Measurements from ENCODE around the gene VWDE.
"Not testable (repeated sequence)": the region's sequence is repeated elsewhere in the genome, so short reads cannot be mapped to it uniquely, and the experiment has no call there.

VWDE gene

DNA sequence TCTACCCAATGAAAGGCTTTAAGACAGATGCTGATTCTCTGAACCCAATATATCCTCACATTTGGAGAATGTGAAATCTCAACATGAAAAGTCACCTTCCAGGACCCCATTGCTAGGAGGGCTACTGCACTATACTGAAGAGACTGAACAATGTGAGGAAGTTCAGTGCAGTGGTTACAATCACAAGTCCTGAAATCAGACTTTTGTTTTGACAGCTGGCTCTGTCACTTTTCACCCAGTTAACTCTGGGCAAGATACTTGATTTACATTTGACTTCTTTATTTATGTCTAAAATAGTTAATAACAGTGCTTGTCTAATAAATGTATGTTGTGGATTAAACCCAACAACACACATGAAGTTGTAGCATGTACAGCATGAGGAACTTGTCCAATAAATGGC lies 14.8 kb upstream of the VWDE start:
- Mint-ChIP-seq H3K4me1 (ENCODE audit: low read depth) (no peaks in the 10 kb centered on the region), H3K36me3 (ENCODE audit: low read depth) (no peaks in the 10 kb centered on the region), H3K4me3 (no peak overlapping the region), H3K27me3 (ENCODE audit: low read depth) (peaks cover 4% of the 10 kb centered on the region), H3K9me3 (no peaks in the 10 kb centered on the region), H3K27ac (no peak overlapping the region)

DNA sequence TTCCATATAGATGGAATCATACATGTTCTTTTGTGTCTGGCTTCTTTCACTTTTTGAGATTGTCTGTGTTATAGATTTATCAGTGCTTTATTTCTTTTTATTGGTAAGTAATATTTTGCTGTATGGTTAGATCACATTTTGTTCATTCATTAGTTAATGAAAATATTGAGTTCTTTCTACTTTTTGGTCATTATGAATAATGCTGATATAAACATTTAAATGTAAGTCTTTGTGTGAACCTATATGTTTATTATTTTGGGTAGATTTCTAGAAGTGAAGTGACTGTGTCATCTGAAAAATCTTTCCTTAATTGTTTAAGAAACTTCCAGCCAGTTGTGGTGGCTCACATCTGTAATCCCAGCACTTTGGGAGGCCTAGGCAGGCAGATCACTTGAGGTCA lies 11.4 kb upstream of the VWDE start:
- H3K27me3 Mint-ChIP-seq (ENCODE audit: low read depth), result peaks cover 3% of the 10 kb centered on the region

DNA sequence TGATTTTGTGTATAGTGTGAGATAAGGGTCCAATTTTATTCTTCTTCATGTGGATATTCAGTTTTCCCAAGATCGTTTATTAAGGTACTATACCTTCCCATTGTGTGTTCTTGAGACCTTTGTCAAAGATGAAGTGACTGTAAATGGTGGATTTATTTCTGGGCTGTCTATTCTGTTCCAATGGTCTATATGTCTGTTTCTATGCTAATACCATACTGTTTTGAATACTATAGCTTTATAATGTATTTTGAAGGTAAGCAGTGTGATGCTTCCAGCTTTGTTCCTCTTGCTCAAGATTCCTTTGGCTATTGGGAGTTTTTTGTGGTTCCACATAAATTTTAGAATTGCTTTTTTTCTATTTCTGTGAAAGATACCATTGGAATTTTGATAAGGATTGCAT lies 8.7 kb upstream of the VWDE start:
- Mint-ChIP-seq H3K36me3 (ENCODE audit: low read depth) (no peaks in the 10 kb centered on the region), H3K4me1 (ENCODE audit: low read depth) (no peaks in the 10 kb centered on the region), H3K27ac (no peak overlapping the region), H3K9me3 (peaks cover 7% of the 10 kb centered on the region), H3K4me3 (no peak overlapping the region), H3K27me3 (ENCODE audit: low read depth) (peaks cover 8% of the 10 kb centered on the region)

More for the DNA sequence above, 11.4 kb upstream of the VWDE start:
- Mint-ChIP-seq H3K27ac (no peak overlapping the region), H3K4me3 (no peak overlapping the region), H3K4me1 (ENCODE audit: low read depth) (no peaks in the 10 kb centered on the region), H3K9me3 (peaks cover 4% of the 10 kb centered on the region), H3K36me3 (ENCODE audit: low read depth) (no peaks in the 10 kb centered on the region)

DNA sequence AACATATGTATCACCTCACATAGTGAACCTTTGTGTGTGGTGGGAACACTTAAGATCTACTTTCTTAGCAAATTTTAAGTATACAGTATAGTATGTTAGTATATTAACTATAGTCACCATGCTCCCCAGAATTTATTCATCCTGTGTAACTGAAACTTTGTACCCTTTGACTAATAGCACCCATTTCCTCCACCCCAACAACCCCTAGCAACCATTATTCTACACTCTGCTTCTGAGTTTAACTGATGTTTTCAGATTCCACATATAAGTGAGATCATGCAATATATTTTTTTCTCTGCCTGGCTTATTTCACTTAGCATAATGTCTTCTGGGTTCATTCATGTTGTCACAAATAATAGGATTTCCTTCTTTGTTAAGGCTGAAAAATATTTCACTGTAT lies 6.9 kb upstream of the VWDE start:
- Mint-ChIP-seq H3K27ac (no peak overlapping the region), H3K36me3 (ENCODE audit: low read depth) (no peaks in the 10 kb centered on the region), H3K9me3 (peaks cover 9% of the 10 kb centered on the region), H3K4me3 (no peak overlapping the region), H3K4me1 (ENCODE audit: low read depth) (no peaks in the 10 kb centered on the region), H3K27me3 (ENCODE audit: low read depth) (peaks cover 11% of the 10 kb centered on the region)

DNA sequence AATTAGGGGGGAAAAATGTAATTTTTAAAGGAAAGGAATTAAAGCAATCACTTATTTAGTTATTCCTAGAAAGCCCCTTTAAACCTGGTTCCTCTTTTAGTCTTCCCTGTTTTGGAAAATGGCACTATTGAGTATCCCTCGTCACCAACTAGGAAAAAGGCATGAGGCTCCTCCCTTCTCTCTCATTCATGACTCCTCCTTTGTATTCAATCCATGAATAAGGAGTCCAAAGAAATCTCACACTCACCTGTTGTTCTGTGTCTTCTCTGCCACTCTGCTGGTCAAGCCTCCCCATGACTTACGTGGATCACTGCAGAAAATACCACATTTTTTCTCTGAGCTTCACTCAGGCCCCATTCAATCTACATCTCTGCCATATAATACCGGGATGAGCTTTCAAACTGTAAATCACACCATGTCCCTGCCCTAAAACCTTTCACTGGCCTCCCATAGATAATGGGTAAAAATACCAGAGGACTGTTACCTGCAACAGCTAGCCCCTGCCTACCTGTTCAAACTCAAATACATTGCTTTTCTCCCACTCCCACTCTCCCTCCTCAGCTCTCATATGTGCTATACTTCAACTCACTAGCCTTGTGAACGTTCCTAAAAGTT lies 5.5 kb upstream of the VWDE start:
- H3K9me3 Mint-ChIP-seq, result peaks cover 9% of the 10 kb centered on the region
- no peaks in the 10 kb centered on the region for H3K36me3 Mint-ChIP-seq (ENCODE audit: low read depth)
- peaks cover 4% of the 10 kb centered on the region for H3K4me1 Mint-ChIP-seq (ENCODE audit: low read depth)
- no peak overlapping the region for H3K27ac Mint-ChIP-seq
- H3K4me3 Mint-ChIP-seq, result no peak overlapping the region
- peaks cover 12% of the 10 kb centered on the region for H3K27me3 Mint-ChIP-seq (ENCODE audit: low read depth)

DNA sequence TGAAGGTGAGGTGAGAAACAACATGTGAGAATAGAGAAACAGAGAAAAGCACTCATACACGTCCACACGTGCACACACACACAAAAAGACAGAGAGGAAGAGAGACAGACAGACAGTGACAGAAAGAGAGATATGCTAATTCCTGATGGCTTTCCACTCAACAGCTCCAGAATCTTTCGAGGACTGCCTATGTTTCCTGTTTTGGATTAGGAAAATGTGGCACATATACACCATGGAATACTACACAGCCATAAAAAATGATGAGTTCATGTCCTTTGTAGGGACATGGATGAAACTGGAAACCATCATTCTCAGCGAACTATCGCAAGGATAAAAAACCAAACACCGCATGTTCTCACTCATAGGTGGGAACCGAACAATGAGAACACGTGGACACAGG lies 4.0 kb upstream of the VWDE start:
- Mint-ChIP-seq H3K27me3 (ENCODE audit: low read depth) (peaks cover 25% of the 10 kb centered on the region), H3K4me1 (ENCODE audit: low read depth) (peaks cover 16% of the 10 kb centered on the region)
- not testable (repeated sequence) for H3K9me3 Mint-ChIP-seq; H3K4me3 Mint-ChIP-seq; H3K27ac Mint-ChIP-seq; H3K36me3 Mint-ChIP-seq (ENCODE audit: low read depth)

DNA sequence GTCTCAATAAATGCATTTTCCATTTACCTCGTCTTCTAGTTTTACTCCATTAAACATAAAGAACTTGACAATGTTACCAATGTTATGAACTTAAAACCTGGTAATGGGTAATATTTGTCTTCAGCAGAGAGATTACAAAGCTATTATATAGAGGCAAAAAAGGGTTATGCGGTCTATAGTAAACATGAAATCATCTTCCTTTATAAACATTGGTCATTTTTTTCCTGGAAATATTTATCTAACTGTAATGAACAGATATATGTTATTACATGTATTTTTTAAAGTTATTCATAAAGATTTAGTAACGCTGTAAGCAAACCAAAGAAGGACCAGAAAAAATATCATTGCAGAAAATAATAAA lies 1.3 kb downstream of the VWDE start:
- H3K27me3 Mint-ChIP-seq (ENCODE audit: low read depth), result peaks cover 43% of the 10 kb centered on the region
- H3K9me3 Mint-ChIP-seq, result peaks cover 15% of the 10 kb centered on the region
- no peak overlapping the region for H3K27ac Mint-ChIP-seq
- H3K4me1 Mint-ChIP-seq (ENCODE audit: low read depth), result peaks cover 18% of the 10 kb centered on the region
- no peak overlapping the region for H3K4me3 Mint-ChIP-seq
- H3K36me3 Mint-ChIP-seq (ENCODE audit: low read depth), result peaks cover 6% of the 10 kb centered on the region

DNA sequence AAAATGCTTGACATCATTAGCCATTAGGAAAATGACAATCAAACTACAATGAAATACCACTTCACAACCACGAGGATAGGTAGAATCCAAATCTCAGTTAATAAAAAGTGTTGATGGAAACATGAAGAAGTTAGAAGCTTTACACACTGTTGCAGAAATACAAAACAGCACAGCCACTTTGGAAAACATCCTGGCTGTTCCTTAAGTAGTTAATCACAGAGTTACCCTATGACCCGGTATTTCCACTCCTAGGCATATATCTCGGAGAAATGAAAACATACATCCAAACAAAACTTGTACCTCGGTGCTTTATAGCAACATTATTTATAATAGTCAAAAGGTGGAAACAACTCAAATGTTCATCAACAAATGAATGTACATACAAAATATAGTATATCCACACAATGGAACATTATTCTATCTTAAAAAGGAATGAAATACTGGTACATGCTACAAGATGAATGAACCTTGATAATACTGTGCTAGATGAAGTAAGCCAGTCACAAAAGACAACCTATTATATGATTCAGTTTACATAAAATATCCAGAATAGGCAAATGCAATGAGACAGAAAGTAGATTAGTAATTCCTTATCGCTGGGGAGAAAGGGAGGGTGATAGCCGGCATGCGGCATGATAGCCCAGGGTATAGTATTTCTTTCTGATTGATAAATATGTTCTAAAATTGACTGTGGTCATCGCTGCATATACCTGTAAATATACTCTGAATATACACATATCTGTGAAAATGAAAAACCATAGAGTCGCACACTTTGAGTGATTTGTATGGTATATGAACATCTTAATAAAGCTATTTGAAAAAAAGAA lies 1.9 kb downstream of the VWDE start:
- Mint-ChIP-seq H3K36me3 (ENCODE audit: low read depth) (peaks cover 6% of the 10 kb centered on the region), H3K27me3 (ENCODE audit: low read depth) (peaks cover 43% of the 10 kb centered on the region), H3K27ac (no peak overlapping the region), H3K4me1 (ENCODE audit: low read depth) (peaks cover 18% of the 10 kb centered on the region), H3K4me3 (no peak overlapping the region), H3K9me3 (peaks cover 16% of the 10 kb centered on the region)

DNA sequence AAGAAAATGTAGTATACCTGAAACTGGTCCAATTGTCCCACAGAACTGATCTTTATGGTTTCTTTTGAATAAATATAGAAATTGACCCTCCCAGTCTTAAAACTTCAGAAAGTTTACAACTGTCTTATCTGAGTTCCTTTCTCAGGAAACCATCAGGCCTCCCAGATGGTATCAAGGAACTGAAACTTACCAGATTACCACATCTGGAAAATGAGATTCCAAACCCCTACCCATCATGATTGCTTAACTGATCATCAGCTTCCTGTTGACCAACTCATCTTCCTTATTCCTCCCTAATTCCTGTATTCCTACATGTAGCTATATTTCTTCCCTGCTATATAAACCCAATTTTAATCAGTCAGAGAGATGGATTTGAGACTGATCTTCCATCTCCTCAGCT lies 5.5 kb downstream of the VWDE start:
- Mint-ChIP-seq H3K36me3 (ENCODE audit: low read depth) (peaks cover 6% of the 10 kb centered on the region), H3K27me3 (ENCODE audit: low read depth) (peaks cover 32% of the 10 kb centered on the region), H3K4me3 (no peak overlapping the region), H3K9me3 (peaks cover 16% of the 10 kb centered on the region), H3K4me1 (ENCODE audit: low read depth) (peaks cover 8% of the 10 kb centered on the region), H3K27ac (no peak overlapping the region)

DNA sequence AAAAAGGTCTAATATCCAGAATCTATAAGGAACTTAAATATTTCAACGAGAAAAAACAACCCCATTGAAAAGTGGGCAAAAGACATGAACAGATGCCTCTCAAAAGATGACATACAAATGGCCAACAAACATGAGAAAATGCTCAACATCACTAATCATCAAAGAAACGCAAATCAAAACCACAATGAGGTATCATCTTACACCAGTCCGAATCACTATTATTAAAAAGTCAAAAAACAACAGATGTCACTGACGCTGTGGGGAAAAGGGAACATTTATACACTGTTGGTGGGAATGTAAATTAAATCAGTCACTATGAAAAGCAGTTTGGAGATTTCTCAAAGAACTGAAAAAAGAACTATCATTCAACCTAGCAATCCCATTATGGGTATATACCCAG lies 6.0 kb downstream of the VWDE start:
- Mint-ChIP-seq H3K9me3 (peaks cover 16% of the 10 kb centered on the region), H3K36me3 (ENCODE audit: low read depth) (peaks cover 6% of the 10 kb centered on the region), H3K4me3 (no peak overlapping the region), H3K4me1 (ENCODE audit: low read depth) (peaks cover 3% of the 10 kb centered on the region), H3K27ac (no peak overlapping the region), H3K27me3 (ENCODE audit: low read depth) (peaks cover 27% of the 10 kb centered on the region)

DNA sequence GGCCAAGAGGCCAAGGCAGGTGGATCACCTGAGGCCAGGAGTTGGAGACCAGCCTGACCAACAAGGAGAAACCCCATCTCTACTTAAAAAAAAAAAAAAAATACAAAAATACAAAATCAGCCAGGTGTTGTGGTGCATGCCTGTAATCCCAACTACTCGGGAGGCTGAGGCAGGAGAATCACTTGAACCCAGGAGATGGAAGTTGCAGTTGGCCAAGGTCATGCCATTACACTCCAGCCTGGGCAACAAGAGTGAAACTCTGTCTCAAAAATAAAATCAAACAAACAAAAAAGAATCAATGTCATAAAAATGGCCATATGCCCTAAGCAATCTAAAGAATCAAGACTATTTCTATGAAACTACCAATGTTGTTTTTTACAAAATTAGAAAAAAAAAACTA lies 7.0 kb downstream of the VWDE start:
- H3K4me1 Mint-ChIP-seq (ENCODE audit: low read depth); H3K4me3 Mint-ChIP-seq; H3K27ac Mint-ChIP-seq; H3K36me3 Mint-ChIP-seq (ENCODE audit: low read depth): not testable (repeated sequence)
- H3K9me3 Mint-ChIP-seq, result peaks cover 16% of the 10 kb centered on the region
- peaks cover 20% of the 10 kb centered on the region for H3K27me3 Mint-ChIP-seq (ENCODE audit: low read depth)

DNA sequence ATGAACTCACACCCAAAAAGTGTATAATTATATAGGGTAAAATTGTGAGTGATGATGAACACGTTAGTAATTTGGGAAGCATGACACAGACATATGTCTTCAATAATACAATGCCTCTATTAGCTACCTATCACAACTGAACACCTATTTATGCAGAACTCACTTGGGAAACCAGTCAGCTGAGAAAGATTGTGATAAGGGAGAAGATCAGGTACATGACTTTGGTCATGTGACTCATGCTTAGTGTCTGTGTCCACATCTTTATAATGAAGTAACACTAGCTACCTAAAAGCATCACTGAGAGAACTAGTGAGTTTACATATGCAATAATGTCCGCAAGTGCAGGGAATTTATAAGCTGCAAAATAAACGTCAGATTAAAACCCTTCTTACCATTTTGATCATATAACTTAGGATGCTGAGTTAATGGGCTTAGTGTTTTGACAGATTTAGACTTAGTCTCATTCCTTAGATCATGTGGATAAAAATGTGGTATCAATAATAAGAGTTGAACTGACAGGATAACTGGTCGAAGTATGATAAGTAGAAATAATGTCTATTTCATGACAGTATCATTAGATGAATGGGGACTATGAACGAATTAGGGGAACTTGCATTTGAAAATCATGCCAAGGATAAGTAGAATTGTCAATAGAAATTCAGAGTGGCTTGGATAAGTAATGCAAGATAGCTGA lies 11.6 kb downstream of the VWDE start:
- H3K36me3 Mint-ChIP-seq (ENCODE audit: low read depth), result no peaks in the 10 kb centered on the region
- H3K4me3 Mint-ChIP-seq, result no peak overlapping the region
- H3K9me3 Mint-ChIP-seq, result no peaks in the 10 kb centered on the region
- H3K27me3 Mint-ChIP-seq (ENCODE audit: low read depth), result no peaks in the 10 kb centered on the region
- no peaks in the 10 kb centered on the region for H3K4me1 Mint-ChIP-seq (ENCODE audit: low read depth)
- H3K27ac Mint-ChIP-seq, result no peak overlapping the region

DNA sequence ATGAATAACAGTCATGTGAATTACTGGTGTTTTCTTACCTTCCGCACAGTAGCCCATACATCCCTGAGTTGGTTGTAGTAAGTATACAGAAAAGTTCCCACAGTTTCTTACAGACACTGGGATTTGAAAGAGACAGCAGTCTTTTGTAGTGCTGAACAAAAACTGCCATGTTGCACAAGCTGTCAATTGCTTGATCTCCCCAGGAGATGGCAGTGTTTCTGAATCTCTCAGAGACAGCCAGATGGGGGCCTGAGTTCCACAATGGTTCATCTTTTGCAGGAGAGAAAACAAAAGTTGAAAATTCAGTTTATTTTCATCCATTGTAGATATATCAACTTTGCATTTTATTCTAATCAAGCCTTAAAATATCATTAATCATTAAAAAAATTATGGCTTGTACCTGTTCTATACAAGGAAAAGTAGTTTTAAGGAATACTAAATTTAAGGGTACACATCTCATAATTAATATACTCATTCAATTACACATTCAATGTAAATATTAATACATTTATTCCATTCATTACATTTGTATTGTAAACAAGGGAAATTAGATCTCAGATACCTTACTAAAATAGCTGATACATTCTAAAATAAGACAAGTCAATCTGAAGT lies 14.5 kb downstream of the VWDE start:
- no peaks in the 10 kb centered on the region for H3K4me1 Mint-ChIP-seq (ENCODE audit: low read depth)
- H3K27ac Mint-ChIP-seq, result no peak overlapping the region
- no peaks in the 10 kb centered on the region for H3K9me3 Mint-ChIP-seq
- H3K4me3 Mint-ChIP-seq, result no peak overlapping the region
- H3K27me3 Mint-ChIP-seq (ENCODE audit: low read depth), result no peaks in the 10 kb centered on the region
- H3K36me3 Mint-ChIP-seq (ENCODE audit: low read depth), result no peaks in the 10 kb centered on the region

DNA sequence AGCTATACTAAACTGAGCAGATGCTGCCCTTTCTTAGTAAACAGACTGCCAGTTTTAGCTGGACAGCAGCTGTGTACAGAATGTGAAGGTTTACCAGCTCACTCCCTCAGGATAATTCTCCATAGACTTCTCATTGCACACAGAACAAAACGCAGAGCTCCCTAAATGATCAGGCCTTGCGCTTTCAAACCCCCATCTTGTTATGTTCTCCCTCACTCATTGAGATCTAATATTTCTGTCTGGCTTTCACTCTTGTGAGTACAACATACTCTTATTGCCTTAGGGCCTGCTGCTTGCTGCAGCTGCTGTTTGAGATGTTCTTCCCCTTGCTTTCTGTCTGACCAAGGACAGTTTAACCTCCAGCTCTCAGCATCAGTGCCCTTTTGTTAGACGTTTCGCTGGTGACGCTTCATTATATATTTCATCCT lies 17.3 kb downstream of the VWDE start:
- Mint-ChIP-seq H3K27me3 (ENCODE audit: low read depth) (no peaks in the 10 kb centered on the region), H3K9me3 (no peaks in the 10 kb centered on the region)

DNA sequence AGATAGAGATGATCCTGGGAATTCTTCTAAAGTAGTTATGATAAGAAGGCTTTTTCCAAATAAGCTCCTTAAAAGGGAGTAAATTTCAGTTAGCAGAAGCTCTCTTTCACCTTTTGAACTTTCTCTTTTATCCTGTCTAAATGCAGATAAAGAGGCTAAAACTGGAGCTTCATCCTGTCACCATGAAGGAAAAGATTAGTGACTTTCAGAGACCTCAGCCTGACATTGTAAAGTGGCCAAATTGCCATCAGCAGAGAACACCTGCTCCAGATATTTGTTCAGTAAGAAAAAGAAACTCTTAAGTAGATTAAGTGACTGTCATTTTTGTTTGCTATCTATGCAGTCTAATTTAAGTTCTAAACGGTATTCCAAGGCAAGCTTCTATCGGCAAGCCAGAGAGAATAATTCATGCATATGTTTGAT lies 18.3 kb downstream of the VWDE start:
- Mint-ChIP-seq H3K36me3 (ENCODE audit: low read depth) (no peaks in the 10 kb centered on the region), H3K9me3 (no peaks in the 10 kb centered on the region), H3K4me3 (no peak overlapping the region), H3K4me1 (ENCODE audit: low read depth) (no peaks in the 10 kb centered on the region), H3K27me3 (ENCODE audit: low read depth) (no peaks in the 10 kb centered on the region), H3K27ac (no peak overlapping the region)

More for the DNA sequence above, 17.3 kb downstream of the VWDE start:
- Mint-ChIP-seq H3K36me3 (ENCODE audit: low read depth) (no peaks in the 10 kb centered on the region), H3K4me3 (no peak overlapping the region), H3K4me1 (ENCODE audit: low read depth) (no peaks in the 10 kb centered on the region), H3K27ac (no peak overlapping the region)
